DMS153 treated with DMSO at 0.1 percent for 48 hours (cell line): ENCODE results near the gene EXOC4.

ENCODE experiments used
- DNase-seq: peaks from one replicate; lab custom pipeline; 2025; ENCODE audit not compliant: unreplicated experiment; lab: John Stamatoyannopoulos, UW

The EXOC4 gene

DNA sequence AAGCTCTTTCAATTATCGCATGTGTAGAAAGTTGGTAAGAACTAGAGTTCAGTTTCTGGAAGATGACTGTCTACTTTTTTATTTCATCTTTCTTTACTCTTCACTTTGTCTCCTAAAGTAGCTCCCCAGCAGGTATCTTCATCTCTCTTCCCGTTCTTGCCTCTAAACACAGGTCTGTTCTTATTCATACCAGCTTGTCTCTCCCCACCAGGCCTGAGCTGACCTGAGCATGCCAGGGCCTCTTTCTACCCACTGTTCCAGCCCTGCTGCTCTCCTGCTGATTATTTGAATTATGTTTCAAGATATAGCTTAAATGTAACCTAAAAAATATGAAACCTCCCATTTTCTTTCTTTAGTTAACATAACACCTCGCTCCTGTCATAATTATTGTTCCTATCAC is 488.2 kb downstream of the EXOC4 start:
- no peak for DNase-seq

- no peak for DNase-seq
Measured at GRCh38 chr7:133741703-133742102, 488.8 kb downstream of the EXOC4 start.

DNA sequence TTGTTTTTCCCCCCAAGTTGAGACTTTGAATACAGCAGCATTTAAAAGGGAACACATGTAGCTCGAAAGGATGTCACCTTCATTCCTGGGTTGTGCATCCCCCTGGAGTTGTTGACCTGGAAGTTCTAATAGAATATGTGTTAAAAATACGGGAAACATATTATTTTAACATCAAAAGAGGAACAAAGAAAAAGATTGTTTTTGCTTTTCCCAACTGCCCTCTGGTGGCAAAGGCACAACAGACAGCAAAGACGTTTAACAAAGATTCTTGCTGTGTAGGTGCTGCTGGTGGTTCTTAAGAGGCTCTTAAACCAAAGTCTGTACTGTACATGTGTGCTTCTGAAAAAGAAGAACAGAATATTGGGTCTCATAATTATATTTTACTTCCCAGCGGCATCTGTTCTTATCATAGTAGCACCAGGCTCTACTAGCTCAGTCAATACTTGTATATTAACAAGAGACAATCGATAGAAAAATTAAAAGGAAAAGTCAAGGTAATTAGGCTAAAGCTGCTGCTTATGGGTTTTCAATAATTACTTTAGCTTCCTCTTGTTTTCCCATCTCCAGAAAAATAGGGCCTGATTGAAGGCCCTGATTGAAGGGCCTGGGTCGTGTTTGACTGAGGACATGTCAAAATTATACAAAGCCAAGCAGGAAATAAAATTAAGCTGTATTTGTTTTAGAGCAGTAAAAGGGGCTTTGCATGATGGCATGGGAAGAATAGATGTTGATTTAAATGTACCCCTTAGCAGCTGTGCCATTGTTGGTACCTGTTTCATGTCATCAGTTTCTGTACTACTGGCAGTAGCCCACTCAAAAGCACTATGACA is 490.0 kb downstream of the EXOC4 start:
- DNase-seq, result no peak

DNA sequence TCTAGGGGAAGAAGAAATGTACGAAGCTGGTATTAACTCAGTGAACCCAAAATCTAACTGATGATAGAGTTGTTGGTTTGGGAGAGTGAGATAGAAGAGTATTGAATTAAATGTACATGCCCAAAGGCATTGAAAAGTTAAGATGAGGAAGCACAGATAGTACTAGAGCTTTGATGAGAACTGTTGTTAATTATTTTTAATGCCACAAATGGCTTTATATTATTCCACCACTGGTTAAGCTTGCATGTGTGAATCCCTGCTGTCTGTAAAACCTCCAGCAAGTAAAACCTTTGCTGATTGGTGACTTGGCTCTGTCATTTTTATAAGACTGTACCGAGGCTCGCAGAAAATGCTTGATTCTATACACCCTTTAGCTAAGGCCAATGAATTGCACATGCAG is 491.6 kb downstream of the EXOC4 start:
- no peak for DNase-seq

- DNase-seq, result no peak
Measured at GRCh38 chr7:133746305-133746704, 493.4 kb downstream of the EXOC4 start.

DNA sequence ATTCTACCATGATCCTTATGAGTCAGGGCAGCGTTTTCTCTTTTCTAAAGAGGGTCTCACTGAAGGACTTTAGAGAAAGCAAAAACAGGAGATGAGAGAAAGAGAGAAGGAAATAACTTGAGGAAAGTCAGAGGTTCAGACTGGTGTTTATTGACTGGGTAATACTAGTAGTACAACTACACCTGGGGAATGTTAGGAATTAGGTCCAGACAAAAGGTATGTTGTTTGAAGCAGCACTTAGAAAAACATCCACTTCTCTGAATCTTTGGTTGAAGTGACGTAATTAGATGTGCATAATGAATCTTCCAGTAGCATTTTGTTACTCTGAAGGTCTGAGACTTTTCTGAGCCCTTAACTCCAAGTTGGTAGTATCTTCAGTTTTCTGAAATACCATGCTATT is 494.0 kb downstream of the EXOC4 start:
- no peak for DNase-seq

DNA sequence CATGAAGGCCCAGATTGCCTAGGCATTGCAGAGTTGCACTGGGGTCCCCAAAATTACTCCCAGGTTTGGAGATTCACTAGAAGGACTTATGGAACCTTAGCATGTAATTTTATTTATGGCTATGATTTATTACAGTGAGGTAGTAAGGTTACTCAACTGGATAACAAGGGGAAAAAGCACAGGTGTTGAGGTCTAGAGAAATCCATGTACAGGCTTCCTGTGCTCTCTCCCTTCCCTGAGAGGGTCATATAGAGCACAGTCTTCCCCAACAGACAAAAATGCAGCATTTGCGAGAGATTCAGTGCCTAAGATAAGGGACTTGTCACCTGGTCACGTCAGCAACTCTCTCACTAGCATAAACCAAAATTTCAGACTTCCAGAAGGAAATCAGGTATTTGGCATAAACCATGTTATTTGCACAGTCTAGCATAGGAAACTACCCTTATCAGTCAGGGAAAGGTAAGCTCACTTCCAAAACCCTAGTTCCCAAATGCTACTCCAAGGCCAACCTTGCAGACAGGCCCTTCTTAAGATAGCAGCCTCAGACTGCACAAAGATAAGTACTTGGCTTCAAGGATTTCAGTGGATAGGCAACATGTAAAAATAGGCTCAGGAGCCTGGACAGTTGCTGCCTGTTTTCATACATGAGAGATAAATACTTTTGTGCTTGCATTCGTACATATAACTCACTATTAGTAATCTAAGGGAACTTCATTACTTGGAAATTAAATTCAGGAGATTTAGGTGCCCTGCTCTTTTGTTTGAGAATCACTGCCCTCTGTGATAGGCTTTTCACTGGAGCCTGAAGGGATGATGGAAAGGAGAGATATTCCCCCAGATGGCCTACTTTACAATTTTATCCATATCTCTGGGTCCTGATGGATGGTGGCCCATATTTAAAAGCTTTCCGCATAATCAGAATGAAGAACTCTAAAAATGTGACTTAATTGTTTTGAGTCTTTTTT is 495.8 kb downstream of the EXOC4 start:
- no peak for DNase-seq

GRCh38 chr7:133750287-133750686 is 497.4 kb downstream of the EXOC4 start:
- DNase-seq, result no peak

DNA sequence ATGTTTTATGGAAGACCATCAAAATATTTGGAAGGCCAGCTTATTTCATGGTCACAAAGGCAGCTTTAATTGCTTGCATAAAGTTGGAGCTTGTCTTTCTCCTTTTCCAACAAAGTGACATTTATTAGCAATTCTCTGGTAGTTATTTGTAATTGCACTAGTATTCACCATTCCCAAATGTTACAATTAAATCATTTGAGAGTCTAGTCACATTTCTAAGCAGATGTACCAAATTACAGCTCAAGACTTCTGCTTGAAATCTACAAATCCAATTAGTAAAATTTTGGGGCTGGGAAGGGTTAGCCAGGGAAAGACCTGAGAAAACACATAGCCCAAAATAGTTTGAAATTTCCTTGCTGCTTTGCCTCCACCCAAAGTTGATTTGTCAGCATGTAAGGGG is 498.2 kb downstream of the EXOC4 start:
- no peak for DNase-seq

DNA sequence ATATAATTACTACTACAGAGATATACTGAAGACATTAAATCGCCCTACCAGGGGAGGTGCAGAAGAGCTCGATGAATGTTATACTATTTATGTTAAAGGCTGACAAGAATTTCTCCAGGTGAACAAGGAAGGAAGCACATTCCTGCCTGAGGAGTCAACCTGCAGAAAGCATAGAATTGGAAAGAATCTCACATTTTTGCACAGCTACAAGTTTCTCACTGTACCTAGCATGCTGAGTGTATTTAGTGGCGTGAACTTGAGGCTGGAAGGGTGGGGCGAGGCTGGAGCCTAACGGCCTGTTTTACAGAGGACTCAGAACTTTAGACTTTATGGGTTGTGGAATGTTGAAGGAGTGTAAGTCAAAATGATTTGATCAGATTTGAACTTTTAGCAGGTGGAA is 500.6 kb downstream of the EXOC4 start:
- no peak for DNase-seq

DNA sequence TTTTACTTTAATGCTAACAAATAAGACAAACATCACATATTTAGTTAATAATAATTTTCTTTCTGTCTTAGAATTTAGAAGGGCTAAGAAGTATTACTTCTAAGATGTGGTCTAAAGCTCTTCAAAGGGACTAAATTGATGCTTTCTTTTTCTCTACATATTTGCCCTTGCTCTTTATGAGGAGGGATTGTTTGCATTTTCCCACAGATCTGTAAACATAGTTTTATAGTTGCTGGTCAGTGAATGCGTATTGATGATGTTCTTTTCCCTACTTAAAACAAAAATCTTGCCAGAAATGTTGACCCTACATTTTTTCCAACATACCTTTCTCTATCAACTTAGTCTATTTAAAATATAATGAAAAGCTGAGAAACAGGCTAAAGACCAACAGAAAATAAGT is 501.8 kb downstream of the EXOC4 start:
- DNase-seq, result no peak

DNA sequence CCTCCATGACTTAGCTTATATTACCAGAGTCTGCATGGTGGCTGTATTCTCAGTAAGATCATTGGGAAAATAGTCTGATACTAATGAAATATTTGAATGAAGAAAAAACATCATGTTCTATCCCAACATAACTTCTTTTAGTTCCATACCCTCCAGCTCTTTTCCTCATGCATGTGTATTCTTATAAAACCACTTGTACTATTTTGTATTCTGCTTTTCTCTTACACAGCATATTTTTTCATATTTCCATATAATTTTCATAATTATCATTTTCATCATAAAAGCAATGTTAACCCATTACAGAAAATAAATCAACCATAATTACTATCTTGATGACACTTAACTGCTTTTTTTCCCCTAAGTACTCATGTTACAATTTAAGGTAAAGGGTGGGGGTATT is 503.0 kb downstream of the EXOC4 start:
- no peak for DNase-seq

DNA sequence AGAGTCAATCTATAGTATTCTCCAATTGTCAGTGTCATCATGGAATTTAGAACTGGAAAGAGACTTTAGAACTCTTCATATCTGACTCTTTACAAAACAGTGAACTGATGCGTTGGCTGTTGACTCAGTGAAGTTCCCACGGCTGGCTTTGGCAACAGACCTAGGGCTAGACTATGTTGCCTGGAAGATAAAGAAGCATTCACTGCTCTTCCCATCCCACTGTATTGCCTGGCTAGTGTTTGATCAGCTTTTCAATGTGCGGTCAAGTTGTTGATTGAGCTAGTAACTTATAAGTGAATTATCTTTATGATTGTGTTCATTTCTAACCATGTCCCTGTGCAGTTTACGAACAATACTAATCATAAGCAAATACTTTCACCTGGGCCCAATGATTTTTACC is 508.6 kb downstream of the EXOC4 start:
- no peak for DNase-seq

DNA sequence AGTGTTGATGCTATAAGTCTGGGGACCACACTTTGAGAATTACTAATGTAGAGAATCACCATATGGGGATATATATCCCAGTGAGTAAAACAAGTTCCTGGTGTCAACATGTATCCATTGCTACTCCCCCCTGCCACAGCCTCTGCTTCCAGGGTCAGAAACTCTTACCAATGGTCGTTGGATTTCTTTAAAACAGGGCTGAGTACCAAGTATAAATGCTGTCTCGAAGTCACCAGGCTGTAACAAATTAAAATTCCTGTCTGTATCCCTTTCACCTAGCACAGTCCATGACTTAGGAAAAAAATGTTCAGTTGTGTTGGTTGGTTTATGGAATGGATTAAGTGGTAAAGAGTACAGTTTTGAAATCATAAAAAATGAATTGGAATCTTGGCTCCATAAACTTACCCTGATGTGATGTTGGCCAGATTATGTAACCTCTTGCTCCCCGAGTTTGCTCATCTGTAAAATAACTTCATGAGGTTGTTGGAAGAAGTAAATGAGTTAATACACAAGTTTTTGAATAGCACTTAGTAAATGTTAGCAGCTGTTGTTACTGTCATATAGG is 510.3 kb downstream of the EXOC4 start:
- no peak for DNase-seq

DNA sequence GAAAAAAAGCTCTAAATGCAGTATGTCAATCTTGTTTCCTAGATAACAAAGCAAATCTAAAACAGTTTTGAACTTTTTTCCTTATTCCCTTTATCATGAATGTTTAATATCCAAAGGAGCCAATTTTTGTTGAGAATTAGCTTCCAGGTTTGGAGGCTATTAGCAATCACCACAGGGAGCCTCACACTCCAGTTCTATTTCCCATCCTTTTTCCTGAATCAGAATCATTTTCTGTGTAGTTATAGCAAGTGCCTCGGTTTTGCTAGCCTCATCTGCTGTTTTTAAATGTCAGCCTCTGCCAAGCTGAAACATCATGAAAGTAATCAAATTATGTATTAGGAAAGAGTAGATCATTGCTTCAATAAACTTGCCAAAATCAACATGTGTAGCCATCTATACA is 516.8 kb downstream of the EXOC4 start:
- DNase-seq, result no peak

DNA sequence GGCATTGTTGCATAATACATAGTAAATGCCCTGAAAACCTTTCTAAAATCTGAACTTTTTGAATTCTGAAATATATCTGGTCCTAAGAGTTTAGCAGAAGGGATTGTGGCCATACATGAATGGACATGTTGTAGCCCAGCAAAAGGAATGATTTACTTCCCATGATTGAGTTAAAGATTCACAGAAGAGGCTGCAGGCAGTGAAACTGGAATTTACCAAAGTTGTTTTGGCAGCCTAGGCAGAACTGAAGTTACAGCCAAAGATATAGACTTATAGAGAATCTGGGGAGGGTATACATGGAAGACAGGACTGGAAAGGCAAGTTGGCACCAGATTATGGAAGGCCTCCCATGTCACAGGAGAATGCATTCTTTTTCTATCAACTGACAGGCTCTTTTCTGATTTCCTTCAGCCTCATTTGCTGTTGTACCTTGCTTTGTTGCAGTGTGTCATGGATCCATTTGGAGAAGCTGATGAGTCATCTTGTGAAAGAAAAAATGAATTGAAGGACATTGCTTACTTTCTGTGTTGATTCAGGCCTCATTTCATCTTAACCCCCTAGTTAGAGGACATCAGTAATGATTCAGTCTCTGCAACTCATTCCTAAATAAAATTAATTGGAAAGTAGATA is 518.1 kb downstream of the EXOC4 start:
- no peak for DNase-seq

DNA sequence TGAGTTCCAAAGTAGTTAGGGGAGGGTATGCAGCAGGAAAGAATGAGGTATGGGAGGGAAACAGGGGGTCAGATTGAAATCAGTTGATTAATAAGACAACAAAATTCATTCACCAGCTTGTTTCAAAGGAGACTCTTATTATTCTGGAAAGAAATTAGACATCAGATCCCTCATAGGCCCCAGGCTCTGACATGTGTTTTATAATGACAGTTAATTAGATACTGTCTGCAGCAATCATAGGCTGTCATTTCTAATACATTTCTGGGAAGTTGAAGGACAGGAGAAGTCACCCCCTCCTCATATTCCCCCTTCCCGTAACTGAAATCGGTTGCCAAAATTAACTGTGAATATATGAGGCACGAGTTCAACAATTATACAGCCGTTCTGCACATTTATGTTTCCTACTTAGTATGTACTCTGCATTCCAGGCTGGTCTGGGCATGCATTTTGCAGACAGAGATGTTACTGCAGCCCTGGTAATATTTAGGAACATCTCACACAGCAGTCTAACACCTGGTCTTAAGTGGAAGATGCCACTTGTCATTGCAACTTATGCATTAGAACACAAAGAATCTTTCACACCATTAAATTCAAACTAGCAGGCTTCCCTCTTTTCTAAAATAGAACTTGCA is 519.0 kb downstream of the EXOC4 start:
- DNase-seq, result no peak

GRCh38 chr7:133773601-133774000 is 520.7 kb downstream of the EXOC4 start:
- no peak for DNase-seq

GRCh38 chr7:133775201-133775600 is 522.3 kb downstream of the EXOC4 start:
- no peak for DNase-seq

DNA sequence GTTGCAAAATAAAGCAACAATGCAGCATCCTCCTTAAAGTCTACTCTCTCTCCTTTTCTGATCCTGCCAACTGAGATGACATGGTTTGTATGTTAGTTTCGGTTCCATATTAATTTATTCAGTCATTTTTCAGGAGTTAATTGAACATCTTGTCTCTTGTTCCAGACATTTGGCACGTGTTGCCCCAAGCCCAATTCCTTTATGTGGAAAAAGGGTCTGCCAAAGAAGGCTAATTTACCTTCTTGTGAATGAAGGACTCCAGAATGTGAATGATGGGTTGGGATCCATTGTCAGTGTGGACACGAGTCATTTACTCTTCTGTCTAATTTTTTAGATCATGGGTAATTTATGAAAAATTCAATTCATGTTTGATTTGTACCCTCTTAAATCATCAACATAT is 523.4 kb downstream of the EXOC4 start:
- DNase-seq, result no peak

DNA sequence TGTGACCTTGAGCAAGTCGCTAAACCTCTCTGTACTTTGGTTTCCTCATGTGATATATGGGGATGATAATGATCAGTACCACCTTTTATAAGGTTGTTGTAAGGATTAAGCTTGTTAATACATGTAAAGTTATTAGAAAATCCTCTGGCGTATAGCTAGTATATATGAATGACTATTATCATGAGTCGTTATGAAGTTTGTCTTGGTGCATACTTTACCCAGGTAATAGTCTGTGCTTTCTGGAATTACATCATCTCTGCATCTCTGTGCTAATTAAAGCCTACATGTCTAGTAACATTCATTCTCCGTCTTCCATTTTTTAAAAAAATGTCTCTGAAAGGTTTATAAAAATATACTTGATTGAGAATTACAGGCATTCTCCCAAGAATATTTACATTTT is 524.8 kb downstream of the EXOC4 start:
- no peak for DNase-seq
